ENCODE results near the gene KIF2C. TPM values are rescaled to one million over a fixed set of nuclear protein-coding genes. Genes with fewer than 3 reads are reported as not detected.

The KIF2C gene
- total RNA-seq, 2 donors from 2014 or later, result 1.4 to 1.7 TPM

DNA sequence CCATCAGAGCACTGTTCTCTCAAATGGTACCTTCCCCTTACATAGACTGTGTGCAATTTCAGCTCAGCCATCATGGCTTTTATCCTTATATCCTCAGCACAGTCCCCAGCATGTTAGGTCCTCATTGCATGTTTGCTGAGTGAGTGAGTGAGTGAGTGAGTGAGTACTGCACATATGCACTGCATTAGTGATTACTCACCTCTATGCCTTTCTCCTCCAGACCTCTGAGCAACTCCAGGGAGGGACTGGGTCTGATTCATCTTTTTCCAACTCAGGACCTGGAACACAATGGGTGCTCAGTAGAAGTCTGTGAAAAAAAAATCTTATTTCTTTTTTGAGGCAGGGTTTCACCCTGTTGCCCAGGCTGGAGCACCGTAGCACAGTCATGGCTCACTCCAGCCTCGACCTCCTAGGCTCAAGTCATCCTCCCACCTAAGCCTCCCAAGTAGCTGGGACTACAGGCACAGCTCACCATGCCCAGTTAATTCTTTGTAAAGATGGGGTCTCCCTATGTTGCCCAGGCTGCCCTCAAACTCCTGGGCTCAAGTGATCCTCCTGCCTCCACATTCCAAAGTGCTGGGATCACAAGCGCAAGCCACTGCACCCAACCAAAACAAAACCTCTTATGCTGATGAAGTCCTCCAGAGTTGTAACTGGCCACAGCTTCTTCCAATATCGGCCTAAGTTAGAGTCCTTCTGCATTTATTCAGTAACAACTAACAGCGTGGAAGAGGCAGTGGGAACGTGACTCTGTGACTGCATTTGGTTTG is 32.3 kb upstream of the KIF2C start:
- DNase-seq, result no peak
- Mint-ChIP-seq H3K36me3 (ENCODE audit: low read depth) (peaks cover 3% of the 10 kb centered on the region), H3K4me1 (peaks cover 12% of the 10 kb centered on the region), H3K27ac (peak overlapping the region; percentile 45), H3K4me3 (peak overlapping the region; percentile 56), H3K27me3 (peaks cover 12% of the 10 kb centered on the region)
- ATAC-seq, result no peak
- H3K9me3 ChIP-seq (ENCODE audit: control insufficient read depth, low read length, poor library complexity, severe bottlenecking), result no peaks in the 10 kb centered on the region

GRCh38 chr1:44707959-44708831 is 31.4 kb upstream of the KIF2C start:
- no peaks in the 10 kb centered on the region for H3K9me3 ChIP-seq (ENCODE audit: control insufficient read depth, low read length, poor library complexity, severe bottlenecking)
- H3K36me3 Mint-ChIP-seq (ENCODE audit: low read depth), result peaks cover 3% of the 10 kb centered on the region
- no peak for DNase-seq
- peak; percentile 90 for ATAC-seq
- peak overlapping the region; percentile 56 for H3K4me3 Mint-ChIP-seq
- peaks cover 12% of the 10 kb centered on the region for H3K4me1 Mint-ChIP-seq
- H3K27me3 Mint-ChIP-seq, result peaks cover 12% of the 10 kb centered on the region
- H3K27ac Mint-ChIP-seq, result peak overlapping the region; percentile 45

DNA sequence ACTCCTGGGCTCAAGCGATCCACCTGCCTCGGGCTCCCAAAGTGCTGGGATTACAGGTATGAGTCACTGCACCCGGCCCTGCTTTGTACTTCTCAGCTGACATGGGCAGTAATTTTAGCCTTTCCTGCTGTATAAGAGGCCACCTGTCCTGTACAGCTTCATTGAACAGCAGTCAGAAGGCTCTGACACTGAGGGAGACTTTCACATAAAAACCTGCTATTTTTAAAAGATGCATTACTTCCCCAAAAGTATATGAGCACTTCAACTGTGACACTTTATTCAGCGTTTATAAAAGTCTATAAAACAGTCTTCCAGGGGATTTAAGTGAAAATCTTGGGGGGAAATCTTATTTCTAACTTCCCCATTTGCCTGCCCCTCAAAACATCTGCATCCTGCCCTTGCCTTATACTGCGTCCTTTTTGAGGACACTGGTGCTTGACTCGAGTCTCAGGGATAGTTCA is 26.3 kb upstream of the KIF2C start:
- no peak overlapping the region for H3K4me3 Mint-ChIP-seq
- ATAC-seq (no peak), DNase-seq (no peak)
- peaks cover 26% of the 10 kb centered on the region for H3K4me1 Mint-ChIP-seq
- peaks cover 6% of the 10 kb centered on the region for H3K27me3 Mint-ChIP-seq
- H3K27ac Mint-ChIP-seq, result no peak overlapping the region
- H3K36me3 Mint-ChIP-seq (ENCODE audit: low read depth), result no peaks in the 10 kb centered on the region
- H3K9me3 ChIP-seq (ENCODE audit: control insufficient read depth, low read length, poor library complexity, severe bottlenecking), result no peaks in the 10 kb centered on the region

- H3K27me3 Mint-ChIP-seq, result no peaks in the 10 kb centered on the region
- peaks cover 26% of the 10 kb centered on the region for H3K4me1 Mint-ChIP-seq
- DNase-seq (no peak), ATAC-seq (no peak)
- H3K36me3 Mint-ChIP-seq (ENCODE audit: low read depth), result no peaks in the 10 kb centered on the region
- peak overlapping the region; percentile 36 for H3K4me3 Mint-ChIP-seq
- H3K27ac Mint-ChIP-seq, result peak overlapping the region; percentile 47
- H3K9me3 ChIP-seq (ENCODE audit: control insufficient read depth, low read length, poor library complexity, severe bottlenecking), result no peaks in the 10 kb centered on the region
These were observed 25.1 kb upstream of the KIF2C start for GRCh38 chr1:44714532-44714931.

GRCh38 chr1:44714944-44715571 is 24.6 kb upstream of the KIF2C start:
- Mint-ChIP-seq H3K27ac (peak overlapping the region; percentile 47), H3K4me3 (peak overlapping the region; percentile 36), H3K27me3 (no peaks in the 10 kb centered on the region), H3K36me3 (ENCODE audit: low read depth) (no peaks in the 10 kb centered on the region), H3K4me1 (peaks cover 29% of the 10 kb centered on the region)
- no peaks in the 10 kb centered on the region for H3K9me3 ChIP-seq (ENCODE audit: control insufficient read depth, low read length, poor library complexity, severe bottlenecking)
- ATAC-seq (peak; percentile 90), DNase-seq (peak in 2 of 3 donors; percentile 47 to 52)

DNA sequence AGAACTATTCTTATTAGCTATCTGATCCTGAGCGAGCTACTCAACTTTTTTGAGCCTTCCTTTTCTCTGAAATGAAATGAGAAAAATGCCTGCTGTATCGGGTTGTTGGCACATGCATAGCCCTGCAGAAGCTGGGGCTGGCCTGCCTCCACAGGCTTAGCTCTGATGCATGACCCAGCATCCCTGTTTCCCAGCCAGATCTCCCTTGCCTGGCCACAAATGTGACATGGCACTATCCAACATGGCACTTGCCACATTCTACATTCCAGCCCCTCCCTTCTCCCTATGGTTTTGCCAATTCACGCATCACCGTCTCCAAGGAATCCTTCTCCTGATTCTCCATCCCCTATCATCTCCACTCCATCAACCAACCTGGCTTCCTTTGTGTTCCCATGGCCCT is 22.5 kb upstream of the KIF2C start:
- Mint-ChIP-seq H3K4me1 (peaks cover 47% of the 10 kb centered on the region), H3K36me3 (ENCODE audit: low read depth) (no peaks in the 10 kb centered on the region), H3K4me3 (peak overlapping the region; percentile 31), H3K27me3 (no peaks in the 10 kb centered on the region), H3K27ac (peak overlapping the region; percentile 47)
- no peak for DNase-seq
- no peak for ATAC-seq
- H3K9me3 ChIP-seq (ENCODE audit: control insufficient read depth, low read length, poor library complexity, severe bottlenecking), result no peaks in the 10 kb centered on the region

GRCh38 chr1:44717653-44718052 is 22.0 kb upstream of the KIF2C start:
- ATAC-seq, result no peak
- DNase-seq, result no peak
- Mint-ChIP-seq H3K27me3 (no peaks in the 10 kb centered on the region), H3K36me3 (ENCODE audit: low read depth) (no peaks in the 10 kb centered on the region), H3K4me1 (peaks cover 47% of the 10 kb centered on the region), H3K4me3 (no peak overlapping the region), H3K27ac (peak overlapping the region; percentile 47)
- no peaks in the 10 kb centered on the region for H3K9me3 ChIP-seq (ENCODE audit: control insufficient read depth, low read length, poor library complexity, severe bottlenecking)

DNA sequence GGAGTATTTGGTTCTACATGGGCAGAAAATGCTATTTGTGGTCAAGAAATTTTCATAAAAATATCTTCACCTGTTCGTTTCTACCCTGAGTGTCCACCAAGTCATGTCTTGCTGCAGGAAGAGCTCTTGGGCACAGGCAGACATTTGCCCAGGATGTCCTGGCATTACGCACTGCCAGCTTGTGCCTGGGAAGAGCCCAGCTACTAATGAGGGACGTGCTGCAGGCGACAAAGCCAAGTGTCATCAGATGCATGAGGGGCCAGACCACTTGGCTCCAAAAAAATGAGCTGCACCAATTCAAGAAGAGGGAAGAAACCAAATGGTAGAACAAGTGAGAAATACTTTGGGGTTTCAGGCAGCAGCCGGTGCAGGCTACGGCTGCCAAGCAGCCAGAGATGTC is 21.5 kb upstream of the KIF2C start:
- no peaks in the 10 kb centered on the region for H3K36me3 Mint-ChIP-seq (ENCODE audit: low read depth)
- H3K4me3 Mint-ChIP-seq, result no peak overlapping the region
- ATAC-seq (no peak), DNase-seq (no peak)
- no peaks in the 10 kb centered on the region for H3K27me3 Mint-ChIP-seq
- peak overlapping the region; percentile 47 for H3K27ac Mint-ChIP-seq
- H3K9me3 ChIP-seq (ENCODE audit: control insufficient read depth, low read length, poor library complexity, severe bottlenecking), result no peaks in the 10 kb centered on the region
- peaks cover 49% of the 10 kb centered on the region for H3K4me1 Mint-ChIP-seq

GRCh38 chr1:44719318-44719717 is 20.3 kb upstream of the KIF2C start:
- Mint-ChIP-seq H3K27ac (no peak overlapping the region), H3K4me1 (peaks cover 58% of the 10 kb centered on the region), H3K36me3 (ENCODE audit: low read depth) (no peaks in the 10 kb centered on the region), H3K27me3 (no peaks in the 10 kb centered on the region), H3K4me3 (no peak overlapping the region)
- no peaks in the 10 kb centered on the region for H3K9me3 ChIP-seq (ENCODE audit: control insufficient read depth, low read length, poor library complexity, severe bottlenecking)
- DNase-seq (no peak), ATAC-seq (no peak)

GRCh38 chr1:44720281-44720680 is 19.4 kb upstream of the KIF2C start:
- DNase-seq (no peak), ATAC-seq (no peak)
- Mint-ChIP-seq H3K27ac (peak overlapping the region; percentile 98), H3K27me3 (no peaks in the 10 kb centered on the region), H3K36me3 (ENCODE audit: low read depth) (no peaks in the 10 kb centered on the region), H3K4me1 (peaks cover 57% of the 10 kb centered on the region), H3K4me3 (peak overlapping the region; percentile 77)
- H3K9me3 ChIP-seq (ENCODE audit: control insufficient read depth, low read length, poor library complexity, severe bottlenecking), result no peaks in the 10 kb centered on the region

GRCh38 chr1:44721485-44722361 is 17.9 kb upstream of the KIF2C start:
- DNase-seq, result peak in 1 of 3 donors; percentile 31
- Mint-ChIP-seq H3K4me3 (peak overlapping the region; percentile 85), H3K27ac (peak overlapping the region; percentile 98), H3K36me3 (ENCODE audit: low read depth) (no peaks in the 10 kb centered on the region), H3K27me3 (no peaks in the 10 kb centered on the region), H3K4me1 (peaks cover 51% of the 10 kb centered on the region)
- no peaks in the 10 kb centered on the region for H3K9me3 ChIP-seq (ENCODE audit: control insufficient read depth, low read length, poor library complexity, severe bottlenecking)
- peak; percentile 87 for ATAC-seq

GRCh38 chr1:44723064-44723463 is 16.6 kb upstream of the KIF2C start:
- peak overlapping the region; percentile 79 for H3K27ac Mint-ChIP-seq
- H3K4me1 Mint-ChIP-seq, result peaks cover 51% of the 10 kb centered on the region
- no peaks in the 10 kb centered on the region for H3K27me3 Mint-ChIP-seq
- no peaks in the 10 kb centered on the region for H3K36me3 Mint-ChIP-seq (ENCODE audit: low read depth)
- ATAC-seq (no peak), DNase-seq (no peak)
- H3K9me3 ChIP-seq (ENCODE audit: control insufficient read depth, low read length, poor library complexity, severe bottlenecking), result no peaks in the 10 kb centered on the region
- H3K4me3 Mint-ChIP-seq, result peak overlapping the region; percentile 91

All from T-helper 17 cell (primary cell).